B cell (primary cell): Measurements from ENCODE around the gene TBR1. TPM values are rescaled to one million over a fixed set of nuclear protein-coding genes. Genes with fewer than 3 reads are reported as not detected.

Source experiments
- ATAC-seq: fragments of 200-7000 bp; cut with Tn5 transposase; one replicate; pipeline ENCODE4 v1.10.0; 2021; ENCODE audit warnings: low read depth, mild to moderate bottlenecking, moderate number of reproducible peaks, moderate library complexity
- CTCF ChIA-PET: fragments of 350-600 bp; sonication (Branson Sonifier 250); formaldehyde crosslinking; loops from one replicate; lab custom pipeline; 2021; ENCODE audit warnings: antibody characterized with exemption, inconsistent platforms; lab: Charles Lee
- POLR2A ChIA-PET: fragments of 350-600 bp; sonication (Branson Sonifier 250); formaldehyde crosslinking; loops from one replicate; lab custom pipeline; 2021; ENCODE audit warnings: antibody characterized with exemption; lab: Charles Lee
- DNase-seq: peaks from one replicate; pipeline ENCODE4 v3.0.0; 2013
- H2AFZ ChIP-seq: 2 replicates; pipeline ENCODE4 v1.6.1; 2012; ENCODE audit warnings: mild to moderate bottlenecking, low read depth, low read length; ENCODE audit not compliant: insufficient read depth, poor library complexity, severe bottlenecking
- H3K27ac ChIP-seq, 2 donors: 1 replicate in 1 of 2; 2 replicates in 1 of 2; pipeline ENCODE4 v1.5.1; 2012 to 2013; ENCODE audit warnings: low read length in 2 of 2, mild to moderate bottlenecking in 2 of 2, moderate library complexity in 1 of 2
- H3K27me3 ChIP-seq, 4 experiments: fragments of 200-600 bp in 1 of 4; sonication (generic) in 1 of 4; replicated peaks in 1 of 4; 1 replicate in 2 of 4; 2 replicates in 2 of 4; pipeline versions ENCODE4 v1.6.1 to v1.7.0; 2013 to 2016; ENCODE audit warnings: low read length in 3 of 4, mild to moderate bottlenecking in 2 of 4, mixed read lengths in 1 of 4, moderate library complexity in 1 of 4; ENCODE audit not compliant: insufficient read depth in 4 of 4, control insufficient read depth in 3 of 4; ENCODE audit errors: control extremely low read depth in 1 of 4
- H3K36me3 ChIP-seq, 2 experiments: replicated peaks in 1 of 2; 1 replicate in 1 of 2; 2 replicates in 1 of 2; pipeline versions ENCODE4 v1.6.1 to v1.7.1; 2013; ENCODE audit warnings: low read length in 1 of 2; ENCODE audit not compliant: insufficient read depth in 2 of 2, control insufficient read depth in 1 of 2; ENCODE audit errors: control extremely low read depth in 1 of 2, extremely low read depth in 1 of 2
- H3K4me1 ChIP-seq, 2 donors: fragments of 200-600 bp in 1 of 2; sonication (generic) in 1 of 2; 1 replicate in 1 of 2; 2 replicates in 1 of 2; pipeline versions ENCODE4 v1.5.1 to v1.6.1; 2013 to 2017; ENCODE audit warnings: low read length in 2 of 2; ENCODE audit not compliant: control insufficient read depth in 2 of 2, insufficient read depth in 2 of 2
- H3K4me2 ChIP-seq: replicated peaks from 2 replicates; pipeline ENCODE3; 2012; ENCODE audit warnings: mild to moderate bottlenecking, low read depth, low read length; ENCODE audit not compliant: poor library complexity, severe bottlenecking
- H3K4me3 ChIP-seq, 5 experiments: fragments of 200-600 bp in 1 of 5; sonication (generic) in 1 of 5; 1 replicate in 3 of 5; 2 replicates in 2 of 5; pipeline versions ENCODE4 v1.5.1 to v1.7.0; 2011 to 2016; ENCODE audit warnings: low read length in 4 of 5, mild to moderate bottlenecking in 4 of 5, low read depth in 2 of 5, control low read depth in 1 of 5, moderate library complexity in 1 of 5; ENCODE audit not compliant: insufficient read depth in 1 of 5; ENCODE audit errors: control extremely low read depth in 1 of 5, extremely low read depth in 1 of 5
- H3K79me2 ChIP-seq: fragments of 200-600 bp; sonication (generic); one replicate; pipeline ENCODE4 v1.6.0; 2016; ENCODE audit warnings: low read length; ENCODE audit not compliant: control insufficient read depth, insufficient read depth
- H3K9ac ChIP-seq: fragments of 200-600 bp; sonication (generic); 2 replicates; pipeline ENCODE4 v1.6.1; 2017; ENCODE audit warnings: mild to moderate bottlenecking, low read length, moderate library complexity
- H3K9me3 ChIP-seq, 3 donors: one replicate each; pipeline versions ENCODE4 v1.6.1 to v1.7.1; 2013; ENCODE audit warnings: low read length in 2 of 3; ENCODE audit not compliant: control insufficient read depth in 2 of 3, insufficient read depth in 1 of 3; ENCODE audit errors: control extremely low read depth in 1 of 3
- H4K20me1 ChIP-seq: 2 replicates; pipeline ENCODE4 v1.6.0; 2012; ENCODE audit warnings: mild to moderate bottlenecking, low read length; ENCODE audit not compliant: insufficient read depth, control insufficient read depth, poor library complexity, severe bottlenecking
- H3K27ac Mint-ChIP-seq: one replicate; pipeline ENCODE4 v1.8.0; 2021; ENCODE audit warnings: mixed read lengths
- H3K27me3 Mint-ChIP-seq: one replicate; pipeline ENCODE4 v1.8.0; 2021; ENCODE audit warnings: mixed read lengths
- H3K4me1 Mint-ChIP-seq: one replicate; pipeline ENCODE4 v1.8.0; 2021; ENCODE audit warnings: mixed read lengths
- H3K4me3 Mint-ChIP-seq: one replicate; pipeline ENCODE4 v1.8.0; 2021; ENCODE audit warnings: mixed read lengths
- H3K9me3 Mint-ChIP-seq: one replicate; pipeline ENCODE4 v1.8.0; 2022; ENCODE audit warnings: mixed read lengths; ENCODE audit not compliant: insufficient read depth
- EZH2 ChIP-seq: IDR thresholded peaks from 2 replicates; pipeline ENCODE4 v1.6.1; 2012; ENCODE audit warnings: borderline replicate concordance, low read depth, mild to moderate bottlenecking, moderate library complexity, low read length; ENCODE audit not compliant: insufficient read depth, poor library complexity, severe bottlenecking
- WGBS: methylation state at CpG from one replicate; pipeline ENCODE4 v1.1.5; 2013; ENCODE audit warnings: missing lambda C conversion rate; ENCODE audit not compliant: insufficient coverage; 5-methylcytosine and 5-hydroxymethylcytosine counted together
- intact Hi-C: fragments of 100-400 bp; cut with micrococcal nuclease; formaldehyde crosslinking; loops from one replicate; pipeline ENCODE4 v1.10.0; 2022
- polyA plus RNA-seq: library from polyadenylated mRNA; depleted of rRNA; stranded (reverse); fragments of >200 nt; gene quantifications from 2 replicates; pipeline ENCODE4 v1.2.3, GENCODE V29; 2012
- total RNA-seq, 2 donors: library from RNA; stranded (reverse); fragments of 120-200 nt in 1 of 2; gene quantifications; 1 replicate in 1 of 2; 2 replicates in 1 of 2; pipeline versions ENCODE4 v1.2.3 to v1.2.4, GENCODE V29; 2013 to 2022
- TF ChIP-seq, protein P1 (sequence below): fragments of 200-600 bp; IDR thresholded peaks from one replicate; pipeline ENCODE4 v1.8.0; 2022; ENCODE audit warnings: antibody characterized with exemption, mild to moderate bottlenecking

Gene TBR1
- total and polyA plus RNA-seq, 2 donors (not counting 1 experiment from before 2014, with no cell fraction given), result not detected

DNA sequence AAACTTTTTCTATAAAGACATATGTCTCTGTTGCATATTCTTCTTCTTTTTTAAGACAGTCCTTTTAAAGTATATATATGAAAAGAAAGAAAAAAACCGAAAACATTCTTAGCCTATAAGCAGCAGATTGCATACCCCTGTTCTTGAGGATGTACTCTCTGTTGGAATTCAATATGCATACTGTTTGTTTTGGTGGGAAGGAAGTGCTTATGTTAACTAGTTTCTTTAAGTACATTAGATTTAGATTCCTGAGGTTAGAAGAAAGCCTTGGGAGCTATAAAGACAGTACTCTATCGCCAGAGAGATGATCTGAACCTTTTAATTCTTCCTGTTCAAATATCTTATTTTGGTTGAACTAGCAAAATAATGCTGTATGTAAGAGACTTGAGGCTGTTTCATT, 46.8 kb upstream of the TBR1 start:
- H3K4me3 ChIP-seq, result no peak overlapping the region
- no peak overlapping the region for H3K4me2 ChIP-seq
- intact Hi-C loops, result no loop called here
- no peak overlapping the region for H2AFZ ChIP-seq
- Mint-ChIP-seq H3K27ac (no peak overlapping the region), H3K9me3 (no peaks in the 10 kb centered on the region), H3K4me3 (no peak overlapping the region), H3K27me3 (no peaks in the 10 kb centered on the region), H3K4me1 (no peaks in the 10 kb centered on the region)
- no peaks in the 10 kb centered on the region for H3K27me3 ChIP-seq
- WGBS, result no CpG with 5 or more reads among the region's 2 CpGs
- CTCF ChIA-PET, result interaction anchor here (0.6 kb wide), 1 partner anchor 307 kb away, joined by 6 read pairs; no protein-coding TSS in a partner anchor
- no peaks in the 10 kb centered on the region for H3K79me2 ChIP-seq
- no peak overlapping the region for H3K9ac ChIP-seq
- no peak for ATAC-seq
- peaks cover 8 to 21% of the 10 kb centered on the region in 2 experiments for H3K36me3 ChIP-seq
- TF ChIP-seq, protein P1, sequence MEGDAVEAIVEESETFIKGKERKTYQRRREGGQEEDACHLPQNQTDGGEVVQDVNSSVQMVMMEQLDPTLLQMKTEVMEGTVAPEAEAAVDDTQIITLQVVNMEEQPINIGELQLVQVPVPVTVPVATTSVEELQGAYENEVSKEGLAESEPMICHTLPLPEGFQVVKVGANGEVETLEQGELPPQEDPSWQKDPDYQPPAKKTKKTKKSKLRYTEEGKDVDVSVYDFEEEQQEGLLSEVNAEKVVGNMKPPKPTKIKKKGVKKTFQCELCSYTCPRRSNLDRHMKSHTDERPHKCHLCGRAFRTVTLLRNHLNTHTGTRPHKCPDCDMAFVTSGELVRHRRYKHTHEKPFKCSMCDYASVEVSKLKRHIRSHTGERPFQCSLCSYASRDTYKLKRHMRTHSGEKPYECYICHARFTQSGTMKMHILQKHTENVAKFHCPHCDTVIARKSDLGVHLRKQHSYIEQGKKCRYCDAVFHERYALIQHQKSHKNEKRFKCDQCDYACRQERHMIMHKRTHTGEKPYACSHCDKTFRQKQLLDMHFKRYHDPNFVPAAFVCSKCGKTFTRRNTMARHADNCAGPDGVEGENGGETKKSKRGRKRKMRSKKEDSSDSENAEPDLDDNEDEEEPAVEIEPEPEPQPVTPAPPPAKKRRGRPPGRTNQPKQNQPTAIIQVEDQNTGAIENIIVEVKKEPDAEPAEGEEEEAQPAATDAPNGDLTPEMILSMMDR, result no peak
- TF ChIP-seq EZH2, result no peak
- no peaks in the 10 kb centered on the region for H4K20me1 ChIP-seq
- POLR2A ChIA-PET, result no interaction called here
- H3K9me3 ChIP-seq, result no peaks in the 10 kb centered on the region
- H3K4me1 ChIP-seq, result no peaks in the 10 kb centered on the region
- no peak overlapping the region for H3K27ac ChIP-seq
- no peak for DNase-seq

GRCh38 chr2:161370981-161371380, 45.1 kb upstream of the TBR1 start:
- no peaks in the 10 kb centered on the region for H3K4me1 Mint-ChIP-seq
- intact Hi-C loops, result no loop called here
- no peaks in the 10 kb centered on the region for H3K4me1 ChIP-seq
- POLR2A ChIA-PET, result no interaction called here
- H3K4me2 ChIP-seq, result no peak overlapping the region
- H3K36me3 ChIP-seq, result peaks cover 8 to 21% of the 10 kb centered on the region in 2 experiments
- no peaks in the 10 kb centered on the region for H3K79me2 ChIP-seq
- H3K27ac ChIP-seq, result no peak overlapping the region
- no peak for DNase-seq
- no peaks in the 10 kb centered on the region for H4K20me1 ChIP-seq
- no peaks in the 10 kb centered on the region for H3K9me3 Mint-ChIP-seq
- CTCF ChIA-PET, result no interaction called here
- no peak overlapping the region for H2AFZ ChIP-seq
- no peak overlapping the region for H3K9ac ChIP-seq
- H3K27me3 Mint-ChIP-seq, result no peaks in the 10 kb centered on the region
- no peak overlapping the region for H3K4me3 Mint-ChIP-seq
- H3K4me3 ChIP-seq, result no peak overlapping the region
- H3K27ac Mint-ChIP-seq, result no peak overlapping the region
- no peaks in the 10 kb centered on the region for H3K27me3 ChIP-seq
- TF ChIP-seq, protein P1, result no peak
- no peak for ATAC-seq
- H3K9me3 ChIP-seq, result no peaks in the 10 kb centered on the region
- 83% methylated on average over 1 of the region's 3 CpGs for WGBS
